Measurements from ENCODE around the gene CHAC2. TPM values are rescaled to one million over a fixed set of nuclear protein-coding genes. Genes with fewer than 3 reads are reported as not detected.

CHAC2 gene
- total and polyA plus RNA-seq, 2 of the 13 experiments (the other 11 are each of a cell fraction or from before 2014, with no cell fraction given): 1.7 to 10.7 TPM

GRCh38 chr2:53786705-53787613 is 19.4 kb downstream of the CHAC2 start, which contains the start of the genes ASB3 and ERLEC1 (continued):
- TF ChIP-seq HNF1A (IDR thresholded peaks at IDR 0.05; ENCODE audit: low read depth) (peak; percentile 29; the same call in 1 of the 2 replicates), HNF1A (CRISPR knock-in tag; IDR thresholded peaks at IDR 0.05; ENCODE audit: borderline replicate concordance) (peak; percentile 84; the same call in 1 of the 2 replicates), ZNF512B (CRISPR knock-in tag; IDR thresholded peaks at IDR 0.05; ENCODE audit: borderline replicate concordance) (peak; percentile 69; the same call in 1 of the 2 replicates), MIER2 (CRISPR knock-in tag; IDR thresholded peaks at IDR 0.05) (peak; percentile 60; the same call in 1 of the 2 replicates), ZNF83 (CRISPR knock-in tag; IDR thresholded peaks at IDR 0.05; ENCODE audit: borderline replicate concordance) (no peak), FLYWCH1 (CRISPR knock-in tag; IDR thresholded peaks at IDR 0.05) (no peak), ZNF790 (CRISPR knock-in tag; IDR thresholded peaks at IDR 0.05; ENCODE audit: borderline replicate concordance) (peak; percentile 70; the same call in 1 of the 2 replicates), SRSF4 (IDR thresholded peaks at IDR 0.05; ENCODE audit: low read depth, low read length, poor library complexity, severe bottlenecking) (no peak), JARID2 (CRISPR knock-in tag; IDR thresholded peaks at IDR 0.05; ENCODE audit: insufficient replicate concordance) (peak; percentile 87), IKZF5 (CRISPR knock-in tag; IDR thresholded peaks at IDR 0.05) (peak; percentile 92), MED8 (CRISPR knock-in tag; IDR thresholded peaks at IDR 0.05; ENCODE audit: insufficient replicate concordance) (peak; percentile 97), KDM3A (CRISPR knock-in tag; IDR thresholded peaks at IDR 0.05; ENCODE audit: low read depth) (peak; percentile 99), ZNF354B (CRISPR knock-in tag; IDR thresholded peaks at IDR 0.05) (peak; percentile 82; the same call in 1 of the 2 replicates), ZNF549 (CRISPR knock-in tag; IDR thresholded peaks at IDR 0.05) (0 out of 2 replicates have a peak, but pooled peaks have one; percentile 74), ZNF432 (CRISPR knock-in tag; IDR thresholded peaks at IDR 0.05; ENCODE audit: borderline replicate concordance) (0 out of 2 replicates have a peak, but pooled peaks have one; percentile 9), ZNF652 (CRISPR knock-in tag; IDR thresholded peaks at IDR 0.05; ENCODE audit: borderline replicate concordance, low read depth) (peak; percentile 25; the same call in 1 of the 2 replicates), HNRNPLL (IDR thresholded peaks at IDR 0.05; ENCODE audit: low read depth, low read length, poor library complexity, severe bottlenecking) (peak; percentile 86), DNMT3B (CRISPR knock-in tag; conservative IDR thresholded peaks at IDR 0.05) (no peak; the same call in 1 of the 2 replicates), ZIK1 (CRISPR knock-in tag; IDR thresholded peaks at IDR 0.05; ENCODE audit: borderline replicate concordance, low read depth) (peak; percentile 67; the same call in 1 of the 2 replicates)
